GM12878 (cell line): Measurements from ENCODE around the gene RPS6KA2. TPM values are rescaled to one million over a fixed set of nuclear protein-coding genes. Genes with fewer than 3 reads are reported as not detected.

Experiments
- ASH2L ChIP-seq: fragments of 300-600, 200-600 bp; sonication (generic); IDR thresholded peaks from 2 replicates; pipeline ENCODE4 v1.6.1; 2017; ENCODE audit warnings: low read depth, mild to moderate bottlenecking, borderline replicate concordance
- ATF7 ChIP-seq: fragments of 450-650 bp; IDR thresholded peaks from 2 replicates; pipeline ENCODE4 v1.6.1; 2016; ENCODE audit warnings: low read depth, mild to moderate bottlenecking
- BRCA1 ChIP-seq: IDR thresholded peaks from 2 replicates; pipeline ENCODE4 v1.6.1; 2011; ENCODE audit warnings: low read depth, low read length, improper control_type of control experiment
- CHD1 ChIP-seq: IDR thresholded peaks from 2 replicates; pipeline ENCODE4 v1.6.1; 2012; ENCODE audit warnings: low read depth, low read length, improper control_type of control experiment
- CUX1 ChIP-seq: IDR thresholded peaks from 2 replicates; pipeline ENCODE4 v1.6.1; 2012; ENCODE audit warnings: improper control_type of control experiment, low read depth, low read length; ENCODE audit not compliant: insufficient replicate concordance
- HDAC2 ChIP-seq: fragments of 200-600 bp; sonication (generic); IDR thresholded peaks from 2 replicates; pipeline ENCODE4 v1.6.1; 2017
- IKZF1 ChIP-seq: fragments of 450-650 bp; conservative IDR thresholded peaks from 2 replicates; pipeline ENCODE4 v1.6.1; 2017; ENCODE audit warnings: antibody characterized with exemption, mild to moderate bottlenecking
- IRF4 ChIP-seq: IDR thresholded peaks from 2 replicates; pipeline ENCODE4 v1.6.1; 2011; ENCODE audit warnings: low read depth, low read length
- MEF2A ChIP-seq: IDR thresholded peaks from 2 replicates; pipeline ENCODE4 v1.6.1; 2011; ENCODE audit warnings: low read depth, mild to moderate bottlenecking, low read length, moderate library complexity; ENCODE audit not compliant: insufficient read depth
- NFIC ChIP-seq: IDR thresholded peaks from 2 replicates; pipeline ENCODE4 v1.6.1; 2012; ENCODE audit warnings: low read depth, mild to moderate bottlenecking, inconsistent platforms, low read length, moderate library complexity
- NFYB ChIP-seq: IDR thresholded peaks from 2 replicates; pipeline ENCODE4 v1.6.1; 2011; ENCODE audit warnings: low read depth, mild to moderate bottlenecking, low read length, improper control_type of control experiment, moderate library complexity; ENCODE audit not compliant: insufficient read depth
- PBX3 ChIP-seq: IDR thresholded peaks from 2 replicates; pipeline ENCODE4 v1.6.1; 2011; ENCODE audit warnings: mild to moderate bottlenecking, low read depth, low read length, moderate library complexity; ENCODE audit not compliant: insufficient replicate concordance
- SMC3 ChIP-seq: IDR thresholded peaks from 2 replicates; pipeline ENCODE4 v1.6.1; 2011; ENCODE audit warnings: low read length, improper control_type of control experiment, borderline replicate concordance
- TARDBP ChIP-seq: IDR thresholded peaks from 2 replicates; pipeline ENCODE4 v1.6.1; 2016; ENCODE audit warnings: borderline replicate concordance
- ZNF384 ChIP-seq: IDR thresholded peaks from 2 replicates; pipeline ENCODE4 v1.6.1; 2012; ENCODE audit warnings: low read depth, mild to moderate bottlenecking, low read length, improper control_type of control experiment, borderline replicate concordance
- polyA plus RNA-seq, 11 experiments: library from polyadenylated mRNA; depleted of rRNA in 4 of 11; unstranded in 6 of 11; stranded (reverse) in 5 of 11; fragments of >200 nt; fragmentation: Nextera tagmentation in 4 of 11; fragmentation: Illumina TruSeq in 1 of 11; extraction: Ambion mirVana in 4 of 11; extraction: Trizol in 1 of 11; gene quantifications; 1 replicate in 1 of 11; 2 replicates in 10 of 11; pipeline versions ENCODE4 v1.2.1 to v1.2.3, GENCODE V29; 2011 to 2016; ENCODE audit warnings: inconsistent platforms in 2 of 11, missing spikeins in 2 of 11, low read depth in 1 of 11
- total RNA-seq, 4 experiments: library from RNA; depleted of rRNA in 3 of 4; stranded (reverse); fragments of >200 nt in 3 of 4; fragmentation: Illumina TruSeq in 1 of 4; extraction: Trizol in 1 of 4; gene quantifications; 2 replicates each; pipeline versions ENCODE4 v1.2.1 to v1.2.3, GENCODE V29; 2013 to 2021
- TF ChIP-seq, protein P1 (sequence below): IDR thresholded peaks from 2 replicates; pipeline ENCODE4 v1.6.1; 2012; ENCODE audit warnings: low read length, inconsistent platforms
- TF ChIP-seq, protein P2 (sequence below): fragments of 450-650 bp; formaldehyde crosslinking; IDR thresholded peaks from 2 replicates; pipeline ENCODE4 v1.4.0; 2020; ENCODE audit warnings: mild to moderate bottlenecking, moderate library complexity

Gene RPS6KA2
- total and polyA plus RNA-seq, 10 of the 15 experiments (the other 5 are each of a cell fraction or from before 2014, with no cell fraction given): 0.02 to 1.0 (median 0.22) TPM; not detected in 1

DNA sequence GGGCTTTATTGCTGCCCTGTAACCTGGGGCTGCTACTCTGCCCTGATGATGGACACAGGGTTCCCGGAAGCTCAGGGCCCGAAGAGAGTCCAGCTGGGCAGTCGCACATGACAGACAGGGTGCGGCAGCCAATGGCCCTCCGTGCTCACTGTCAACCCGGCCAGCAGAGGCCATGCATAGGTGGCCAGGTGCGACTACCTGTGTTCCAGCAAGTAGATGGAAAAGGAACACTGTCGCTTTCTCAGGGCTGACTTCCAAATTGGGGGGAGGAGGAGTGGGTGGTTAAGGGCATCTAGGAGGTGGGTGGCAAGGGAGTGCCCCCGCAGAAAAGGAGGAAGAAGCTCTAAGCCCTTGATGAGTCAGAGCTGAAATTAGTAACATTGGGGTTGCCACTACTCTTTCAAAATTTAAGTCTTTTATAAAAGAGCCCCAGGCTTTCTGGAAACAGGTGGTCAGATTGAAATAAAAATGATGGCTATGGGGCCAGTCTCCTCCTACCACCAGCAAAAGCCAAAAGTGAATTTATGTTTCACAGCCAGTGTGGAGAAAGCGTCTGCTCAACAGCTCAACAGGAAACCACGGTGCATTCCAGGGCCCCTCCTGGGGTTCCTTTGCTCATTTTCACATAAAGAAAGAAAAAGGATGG, 38.2 kb downstream of the RPS6KA2 start (continued):
- TF ChIP-seq CUX1 (no peak), BRCA1 (no peak), IRF4 (no peak), CHD1 (no peak), MEF2A (0 out of 2 replicates have a peak, but pooled peaks have one; percentile 27), ASH2L (no peak), HDAC2 (no peak), NFIC (0 out of 2 replicates have a peak, but pooled peaks have one; percentile 43), PBX3 (peak; percentile 82), ATF7 (0 out of 2 replicates have a peak, but pooled peaks have one; percentile 9), IKZF1 (0 out of 2 replicates have a peak, but pooled peaks have one; percentile 18), NFYB (peak; percentile 53; the same call in 1 of the 2 replicates), SMC3 (no peak), TARDBP (no peak), ZNF384 (no peak)
- TF ChIP-seq, protein P1, sequence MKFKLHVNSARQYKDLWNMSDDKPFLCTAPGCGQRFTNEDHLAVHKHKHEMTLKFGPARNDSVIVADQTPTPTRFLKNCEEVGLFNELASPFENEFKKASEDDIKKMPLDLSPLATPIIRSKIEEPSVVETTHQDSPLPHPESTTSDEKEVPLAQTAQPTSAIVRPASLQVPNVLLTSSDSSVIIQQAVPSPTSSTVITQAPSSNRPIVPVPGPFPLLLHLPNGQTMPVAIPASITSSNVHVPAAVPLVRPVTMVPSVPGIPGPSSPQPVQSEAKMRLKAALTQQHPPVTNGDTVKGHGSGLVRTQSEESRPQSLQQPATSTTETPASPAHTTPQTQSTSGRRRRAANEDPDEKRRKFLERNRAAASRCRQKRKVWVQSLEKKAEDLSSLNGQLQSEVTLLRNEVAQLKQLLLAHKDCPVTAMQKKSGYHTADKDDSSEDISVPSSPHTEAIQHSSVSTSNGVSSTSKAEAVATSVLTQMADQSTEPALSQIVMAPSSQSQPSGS: no peak
- TF ChIP-seq, protein P2, sequence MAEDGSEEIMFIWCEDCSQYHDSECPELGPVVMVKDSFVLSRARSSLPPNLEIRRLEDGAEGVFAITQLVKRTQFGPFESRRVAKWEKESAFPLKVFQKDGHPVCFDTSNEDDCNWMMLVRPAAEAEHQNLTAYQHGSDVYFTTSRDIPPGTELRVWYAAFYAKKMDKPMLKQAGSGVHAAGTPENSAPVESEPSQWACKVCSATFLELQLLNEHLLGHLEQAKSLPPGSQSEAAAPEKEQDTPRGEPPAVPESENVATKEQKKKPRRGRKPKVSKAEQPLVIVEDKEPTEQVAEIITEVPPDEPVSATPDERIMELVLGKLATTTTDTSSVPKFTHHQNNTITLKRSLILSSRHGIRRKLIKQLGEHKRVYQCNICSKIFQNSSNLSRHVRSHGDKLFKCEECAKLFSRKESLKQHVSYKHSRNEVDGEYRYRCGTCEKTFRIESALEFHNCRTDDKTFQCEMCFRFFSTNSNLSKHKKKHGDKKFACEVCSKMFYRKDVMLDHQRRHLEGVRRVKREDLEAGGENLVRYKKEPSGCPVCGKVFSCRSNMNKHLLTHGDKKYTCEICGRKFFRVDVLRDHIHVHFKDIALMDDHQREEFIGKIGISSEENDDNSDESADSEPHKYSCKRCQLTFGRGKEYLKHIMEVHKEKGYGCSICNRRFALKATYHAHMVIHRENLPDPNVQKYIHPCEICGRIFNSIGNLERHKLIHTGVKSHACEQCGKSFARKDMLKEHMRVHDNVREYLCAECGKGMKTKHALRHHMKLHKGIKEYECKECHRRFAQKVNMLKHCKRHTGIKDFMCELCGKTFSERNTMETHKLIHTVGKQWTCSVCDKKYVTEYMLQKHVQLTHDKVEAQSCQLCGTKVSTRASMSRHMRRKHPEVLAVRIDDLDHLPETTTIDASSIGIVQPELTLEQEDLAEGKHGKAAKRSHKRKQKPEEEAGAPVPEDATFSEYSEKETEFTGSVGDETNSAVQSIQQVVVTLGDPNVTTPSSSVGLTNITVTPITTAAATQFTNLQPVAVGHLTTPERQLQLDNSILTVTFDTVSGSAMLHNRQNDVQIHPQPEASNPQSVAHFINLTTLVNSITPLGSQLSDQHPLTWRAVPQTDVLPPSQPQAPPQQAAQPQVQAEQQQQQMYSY: no peak
